GM12878 (cell line): ENCODE measurements around the gene ZNF672. TPM values are rescaled to one million over a fixed set of nuclear protein-coding genes. Genes with fewer than 3 reads are reported as not detected.

Experiments used
- BRCA1 ChIP-seq: IDR thresholded peaks from 2 replicates; pipeline ENCODE4 v1.6.1; 2011; ENCODE audit warnings: low read depth, low read length, improper control_type of control experiment
- CBX3 ChIP-seq: fragments of 200-600 bp; sonication (generic); IDR thresholded peaks from 2 replicates; pipeline ENCODE4 v1.6.1; 2016; ENCODE audit warnings: low read depth, borderline replicate concordance
- CREB1 ChIP-seq: IDR thresholded peaks from 2 replicates; pipeline ENCODE4 v1.6.1; 2012; ENCODE audit warnings: low read depth, mild to moderate bottlenecking, inconsistent platforms
- E4F1 ChIP-seq: fragments of 450-650 bp; IDR thresholded peaks from 2 replicates; pipeline ENCODE4 v1.6.1; 2018; ENCODE audit warnings: borderline replicate concordance, mild to moderate bottlenecking; ENCODE audit not compliant: partially characterized antibody
- ELK1 ChIP-seq: IDR thresholded peaks from 2 replicates; pipeline ENCODE4 v1.6.1; 2012; ENCODE audit warnings: low read depth, low read length, improper control_type of control experiment
- GABPA ChIP-seq: IDR thresholded peaks from 2 replicates; pipeline ENCODE4 v1.6.1; 2014; ENCODE audit warnings: antibody characterized with exemption, low read depth, mild to moderate bottlenecking, inconsistent platforms
- HDAC2 ChIP-seq: fragments of 200-600 bp; sonication (generic); IDR thresholded peaks from 2 replicates; pipeline ENCODE4 v1.6.1; 2017
- JUND ChIP-seq: IDR thresholded peaks from 2 replicates; pipeline ENCODE4 v1.6.1; 2012; ENCODE audit warnings: low read depth, mild to moderate bottlenecking, low read length, improper control_type of control experiment, moderate library complexity
- MXI1 ChIP-seq: fragments of 150-350 bp; IDR thresholded peaks from 2 replicates; pipeline ENCODE4 v1.6.1; 2011; ENCODE audit warnings: low read depth, mild to moderate bottlenecking, inconsistent platforms, low read length, improper control_type of control experiment
- MYC ChIP-seq: IDR thresholded peaks from 2 replicates; pipeline ENCODE4 v1.6.1; 2011; ENCODE audit warnings: mild to moderate bottlenecking, low read length, moderate library complexity, inconsistent platforms; ENCODE audit not compliant: insufficient read depth, insufficient replicate concordance, insufficient read length, severe bottlenecking
- RFX5 ChIP-seq: IDR thresholded peaks from 2 replicates; pipeline ENCODE4 v1.6.1; 2011; ENCODE audit warnings: low read depth, low read length, improper control_type of control experiment
- SUZ12 ChIP-seq: fragments of 200-600 bp; sonication (generic); IDR thresholded peaks from one replicate; pipeline ENCODE4 v1.6.1; 2018; ENCODE audit warnings: antibody characterized with exemption, mild to moderate bottlenecking; ENCODE audit not compliant: unreplicated experiment
- TCF12 ChIP-seq: IDR thresholded peaks from 2 replicates; pipeline ENCODE4 v1.6.1; 2011; ENCODE audit warnings: low read depth, mild to moderate bottlenecking, low read length
- ZBED1 ChIP-seq: IDR thresholded peaks from 2 replicates; pipeline ENCODE4 v1.6.1; 2016; ENCODE audit warnings: borderline replicate concordance
- ZNF274 ChIP-seq: IDR thresholded peaks from one replicate; pipeline ENCODE4 v1.8.0; 2011; ENCODE audit not compliant: insufficient read length, insufficient read depth
- ZNF592 ChIP-seq: fragments of 450-650 bp; IDR thresholded peaks from 2 replicates; pipeline ENCODE4 v1.6.1; 2017; ENCODE audit warnings: mild to moderate bottlenecking, moderate library complexity
- ZNF687 ChIP-seq: fragments of 450-650 bp; IDR thresholded peaks from 2 replicates; pipeline ENCODE4 v1.6.1; 2017; ENCODE audit warnings: mild to moderate bottlenecking, moderate library complexity
- polyA plus RNA-seq, 11 experiments: library from polyadenylated mRNA; depleted of rRNA in 4 of 11; unstranded in 6 of 11; stranded (reverse) in 5 of 11; fragments of >200 nt; fragmentation: Nextera tagmentation in 4 of 11; fragmentation: Illumina TruSeq in 1 of 11; extraction: Ambion mirVana in 4 of 11; extraction: Trizol in 1 of 11; gene quantifications; 1 replicate in 1 of 11; 2 replicates in 10 of 11; pipeline versions ENCODE4 v1.2.1 to v1.2.3, GENCODE V29; 2011 to 2016; ENCODE audit warnings: inconsistent platforms in 2 of 11, missing spikeins in 2 of 11, low read depth in 1 of 11
- total RNA-seq, 4 experiments: library from RNA; depleted of rRNA in 3 of 4; stranded (reverse); fragments of >200 nt in 3 of 4; fragmentation: Illumina TruSeq in 1 of 4; extraction: Trizol in 1 of 4; gene quantifications; 2 replicates each; pipeline versions ENCODE4 v1.2.1 to v1.2.3, GENCODE V29; 2013 to 2021

ZNF672 gene
- total and polyA plus RNA-seq, 10 of the 15 experiments (the other 5 are each of a cell fraction or from before 2014, with no cell fraction given), result 2.9 to 51.3 (median 39.8) TPM

- TF ChIP-seq E4F1, result peak; percentile 76
- TF ChIP-seq BRCA1, result no peak
- TF ChIP-seq MYC, result peak; percentile 40
- no peak for TF ChIP-seq HDAC2
- TF ChIP-seq CBX3, result no peak
- no peak for TF ChIP-seq GABPA
- TF ChIP-seq ZNF592, result no peak
- TF ChIP-seq RFX5, result peak; percentile 59
- TF ChIP-seq SUZ12, result no peak
- no peak for TF ChIP-seq ZNF274
- peak; percentile 94 for TF ChIP-seq ZBED1
- peak; percentile 71 for TF ChIP-seq ZNF687
- TF ChIP-seq ELK1, result peak; percentile 36
- TF ChIP-seq TCF12, result 0 out of 2 replicates have a peak, but pooled peaks have one; percentile 49
- peak; percentile 74; the same call in 1 of the 2 replicates for TF ChIP-seq CREB1
- TF ChIP-seq JUND, result 0 out of 2 replicates have a peak, but pooled peaks have one; percentile 20
- peak; percentile 39; the same call in 1 of the 2 replicates for TF ChIP-seq MXI1
Observed at GRCh38 chr1:248858891-248859889, 21.2 kb downstream of the ZNF672 start, which contains the start of gene ZNF692 (continued).
